Dorsolateral prefrontal cortex (tissue), 118 donors: Measurements from ENCODE around the gene TPH1. TPM values are rescaled to one million over a fixed set of nuclear protein-coding genes. Genes with fewer than 3 reads are reported as not detected.

Source experiments
- total RNA-seq, 120 experiments: library from RNA; stranded (reverse); gene quantifications; one replicate each; pipeline versions ENCODE4 v1.2.3 to v1.2.4, GENCODE V29; 2022

TPH1 gene
- total RNA-seq, 120 experiments from 2014 or later = 0.07 to 2.3 (median 0.33) TPM; not detected in 17

Other genes with a start within 250 kb of the TPH1 start
- 100 to 1,000 TPM in 101 of 120 experiments, 10 to 100 TPM in 19; 58.0 to 174 (median 121) TPM for gene SERGEF, start 33.2 kb downstream of the TPH1 start, total RNA-seq
- 10 to 100 TPM in 119 of 120 experiments, 1 to 10 TPM in 1; 8.6 to 28.1 (median 15.8) TPM for gene SAAL1, start 59.8 kb upstream of the TPH1 start, total RNA-seq
- gene MRGPRX3, start 86.3 kb upstream of the TPH1 start, total RNA-seq = under 1 TPM in 10 of 120 experiments, not detected in 110; 0.28 to 0.39 (median 0.32) TPM
- not detected for gene MRGPRX4, start 126.6 kb upstream of the TPH1 start, total RNA-seq
- 1 to 10 TPM in 1 of 120 experiments, under 1 TPM in 5, not detected in 114; 0.64 to 1.5 (median 0.81) TPM for gene SAA4, start 190.5 kb upstream of the TPH1 start, total RNA-seq
- gene SAA2, start 202.4 kb upstream of the TPH1 start, total RNA-seq = 1 to 10 TPM in 16 of 120 experiments, under 1 TPM in 29, not detected in 75; 0.46 to 8.9 (median 0.79) TPM
- 10 to 100 TPM in 2 of 120 experiments, 1 to 10 TPM in 4, under 1 TPM in 1, not detected in 113; 0.79 to 24.7 (median 1.3) TPM for gene SAA1, start 220.0 kb upstream of the TPH1 start, total RNA-seq